Astrocyte (in vitro differentiated cells and primary cell): Measurements from ENCODE around the gene FAM107B.

ENCODE experiments used
- CTCF ChIP-seq: IDR thresholded peaks from 2 replicates; pipeline ENCODE4 v1.5.1; 2011; ENCODE audit warnings: low read depth, mild to moderate bottlenecking, inconsistent platforms, low read length, moderate library complexity; ENCODE audit not compliant: insufficient read depth
- EZH2 ChIP-seq: IDR thresholded peaks from 2 replicates; pipeline ENCODE4 v1.6.1; 2012; ENCODE audit warnings: mild to moderate bottlenecking, low read length, inconsistent platforms; ENCODE audit not compliant: insufficient read depth

GRCh38 chr10:14500172-14500765 is 274.4 kb downstream of the FAM107B start:
- TF ChIP-seq CTCF (no peak), EZH2 (no peak)
